ENCODE measurements around the gene USP30.
"Not testable (repeated sequence)": the region's sequence is repeated elsewhere in the genome, so short reads cannot be mapped to it uniquely, and the experiment has no call there.

Gene USP30

DNA sequence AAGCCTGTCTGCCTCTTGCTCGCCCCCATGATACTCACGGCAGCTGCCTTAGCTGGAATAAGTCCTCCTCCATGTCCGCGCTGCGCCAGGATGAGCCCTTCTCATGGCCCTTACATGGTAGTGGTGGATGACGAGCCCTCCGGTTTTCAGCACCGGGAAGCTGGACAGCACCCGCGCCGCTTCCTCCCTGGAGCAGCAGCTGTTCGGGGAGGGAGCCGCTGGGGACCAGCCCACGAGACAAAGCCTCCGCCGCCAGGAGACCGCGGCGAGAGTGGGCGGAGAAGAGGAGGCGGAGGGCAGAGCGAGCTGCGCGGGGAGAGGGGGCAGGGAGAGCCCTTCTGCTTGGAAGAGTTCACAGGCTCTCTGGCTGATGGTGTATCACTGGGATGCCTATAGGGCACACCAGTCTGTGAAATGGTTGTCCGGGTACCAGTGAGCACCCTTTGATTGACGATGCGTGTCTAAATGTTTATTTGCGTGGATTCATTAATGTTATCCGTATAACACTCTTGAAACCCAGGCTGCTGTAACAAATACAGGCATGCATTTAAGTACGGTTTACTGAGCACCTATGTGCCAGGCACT, 31.5 kb upstream of the USP30 start, which contains the start of gene SVOP:
Gene SVOP (minus strand): TSS at position 273 of the 585 bp plus-strand sequence. CDS start 200 bp downstream, at position 73.
- Histone ChIP-seq H3K9ac (ENCODE audit: low read depth in 1 of 2, low read length in 2 of 2) (no peak within 1 kb of the TSS), H3K4me1 (ENCODE audit: control insufficient read depth in 2 of 2, insufficient read depth in 2 of 2, low read length in 2 of 2) (no peaks in the 10 kb centered on the region), H3K27ac (ENCODE audit: low read depth in 2 of 2, low read length in 2 of 2) (no peak within 1 kb of the TSS), H3K4me3 (ENCODE audit: low read length in 2 of 2) (no peak within 1 kb of the TSS), H3K27me3 (ENCODE audit: control insufficient read depth in 2 of 2, insufficient read depth in 2 of 2, low read length in 2 of 2) (peaks cover 0 to 4% of the 10 kb centered on the region in 2 donors), H3K9me3 (ENCODE audit: control insufficient read depth in 2 of 2, low read length in 2 of 2) (no peaks in the 10 kb centered on the region), H3K36me3 (ENCODE audit: control insufficient read depth in 2 of 2, insufficient read depth in 2 of 2, low read length in 2 of 2) (no peaks in the 10 kb centered on the region)

DNA sequence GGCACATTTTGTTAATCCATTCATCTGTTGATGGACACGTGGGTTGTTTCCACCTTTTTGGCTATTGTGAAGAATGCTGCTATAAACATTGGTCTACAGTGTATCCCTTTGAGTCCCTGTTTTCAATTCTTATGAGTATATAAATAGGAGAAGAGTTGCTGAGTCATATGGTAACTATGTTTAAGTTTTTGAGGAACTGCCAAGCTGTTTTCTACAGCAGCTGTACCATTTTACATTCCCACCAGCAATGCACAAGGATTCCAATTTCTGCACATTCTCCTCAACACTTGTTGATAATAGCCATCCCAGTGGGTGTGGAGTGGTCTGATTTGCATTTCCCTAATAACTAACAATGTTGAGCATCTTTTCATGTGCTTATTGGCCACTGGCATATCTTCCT, 24.6 kb upstream of the USP30 start:
- Histone ChIP-seq H3K4me3 (ENCODE audit: low read length in 2 of 2) (no peak overlapping the region), H3K9ac (ENCODE audit: low read depth in 1 of 2, low read length in 2 of 2) (no peak overlapping the region), H3K4me1 (ENCODE audit: control insufficient read depth in 2 of 2, insufficient read depth in 2 of 2, low read length in 2 of 2) (no peaks in the 10 kb centered on the region), H3K9me3 (ENCODE audit: control insufficient read depth in 2 of 2, low read length in 2 of 2) (no peaks in the 10 kb centered on the region), H3K27ac (ENCODE audit: low read depth in 2 of 2, low read length in 2 of 2) (no peak overlapping the region), H3K36me3 (ENCODE audit: control insufficient read depth in 2 of 2, insufficient read depth in 2 of 2, low read length in 2 of 2) (no peaks in the 10 kb centered on the region), H3K27me3 (ENCODE audit: control insufficient read depth in 2 of 2, insufficient read depth in 2 of 2, low read length in 2 of 2) (no peaks in the 10 kb centered on the region)

DNA sequence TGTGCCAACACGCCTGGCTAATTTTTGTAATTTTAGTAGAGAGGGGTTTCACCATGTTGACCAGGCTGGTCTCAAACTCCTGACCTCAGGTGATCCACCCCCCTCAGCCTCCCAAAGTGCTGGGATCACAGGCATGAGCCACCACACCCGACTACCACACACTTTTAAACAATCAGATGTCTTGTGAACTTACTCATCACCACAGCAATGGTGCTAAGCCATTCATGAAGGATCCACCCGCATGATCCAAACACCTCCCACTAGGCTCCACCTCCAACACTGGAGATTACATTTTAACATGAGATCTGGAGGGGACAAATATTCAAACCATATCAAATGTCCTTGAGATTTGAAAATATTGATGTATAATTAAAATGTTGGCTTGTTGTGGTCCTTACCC, 23.8 kb upstream of the USP30 start:
- not testable (repeated sequence) for H3K9me3 ChIP-seq (ENCODE audit: control insufficient read depth in 2 of 2, low read length in 2 of 2); H3K4me1 ChIP-seq (ENCODE audit: control insufficient read depth in 2 of 2, insufficient read depth in 2 of 2, low read length in 2 of 2); H3K9ac ChIP-seq (ENCODE audit: low read depth in 1 of 2, low read length in 2 of 2); H3K36me3 ChIP-seq (ENCODE audit: control insufficient read depth in 2 of 2, insufficient read depth in 2 of 2, low read length in 2 of 2); H3K4me3 ChIP-seq (ENCODE audit: low read length in 2 of 2); H3K27me3 ChIP-seq (ENCODE audit: control insufficient read depth in 2 of 2, insufficient read depth in 2 of 2, low read length in 2 of 2); H3K27ac ChIP-seq (ENCODE audit: low read depth in 2 of 2, low read length in 2 of 2)

DNA sequence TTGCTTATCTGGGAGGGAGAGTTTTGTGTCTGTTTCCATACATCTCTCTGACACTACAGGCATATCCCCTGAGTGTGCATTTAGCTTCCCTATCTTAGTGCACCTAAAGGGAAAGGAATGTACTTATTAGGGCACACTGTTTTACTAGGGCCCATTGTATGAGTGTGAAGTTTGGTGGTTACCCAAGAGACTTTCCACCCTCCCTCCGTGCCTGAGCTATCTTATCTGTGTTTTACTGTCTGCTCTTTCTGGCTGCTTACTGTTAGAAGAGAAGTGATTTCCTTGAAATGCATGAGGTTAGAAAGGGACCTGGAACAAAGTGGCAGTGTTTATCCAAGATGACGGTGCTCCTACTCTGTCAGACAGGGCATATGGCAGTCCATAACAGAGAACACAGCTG, 23.0 kb upstream of the USP30 start:
- no peak overlapping the region for H3K4me3 ChIP-seq (ENCODE audit: low read length in 2 of 2)
- H3K9me3 ChIP-seq (ENCODE audit: control insufficient read depth in 2 of 2, low read length in 2 of 2) = no peaks in the 10 kb centered on the region
- no peak overlapping the region for H3K27ac ChIP-seq (ENCODE audit: low read depth in 2 of 2, low read length in 2 of 2)
- no peaks in the 10 kb centered on the region for H3K4me1 ChIP-seq (ENCODE audit: control insufficient read depth in 2 of 2, insufficient read depth in 2 of 2, low read length in 2 of 2)
- no peaks in the 10 kb centered on the region for H3K27me3 ChIP-seq (ENCODE audit: control insufficient read depth in 2 of 2, insufficient read depth in 2 of 2, low read length in 2 of 2)
- H3K9ac ChIP-seq (ENCODE audit: low read depth in 1 of 2, low read length in 2 of 2) = no peak overlapping the region
- H3K36me3 ChIP-seq (ENCODE audit: control insufficient read depth in 2 of 2, insufficient read depth in 2 of 2, low read length in 2 of 2) = no peaks in the 10 kb centered on the region

DNA sequence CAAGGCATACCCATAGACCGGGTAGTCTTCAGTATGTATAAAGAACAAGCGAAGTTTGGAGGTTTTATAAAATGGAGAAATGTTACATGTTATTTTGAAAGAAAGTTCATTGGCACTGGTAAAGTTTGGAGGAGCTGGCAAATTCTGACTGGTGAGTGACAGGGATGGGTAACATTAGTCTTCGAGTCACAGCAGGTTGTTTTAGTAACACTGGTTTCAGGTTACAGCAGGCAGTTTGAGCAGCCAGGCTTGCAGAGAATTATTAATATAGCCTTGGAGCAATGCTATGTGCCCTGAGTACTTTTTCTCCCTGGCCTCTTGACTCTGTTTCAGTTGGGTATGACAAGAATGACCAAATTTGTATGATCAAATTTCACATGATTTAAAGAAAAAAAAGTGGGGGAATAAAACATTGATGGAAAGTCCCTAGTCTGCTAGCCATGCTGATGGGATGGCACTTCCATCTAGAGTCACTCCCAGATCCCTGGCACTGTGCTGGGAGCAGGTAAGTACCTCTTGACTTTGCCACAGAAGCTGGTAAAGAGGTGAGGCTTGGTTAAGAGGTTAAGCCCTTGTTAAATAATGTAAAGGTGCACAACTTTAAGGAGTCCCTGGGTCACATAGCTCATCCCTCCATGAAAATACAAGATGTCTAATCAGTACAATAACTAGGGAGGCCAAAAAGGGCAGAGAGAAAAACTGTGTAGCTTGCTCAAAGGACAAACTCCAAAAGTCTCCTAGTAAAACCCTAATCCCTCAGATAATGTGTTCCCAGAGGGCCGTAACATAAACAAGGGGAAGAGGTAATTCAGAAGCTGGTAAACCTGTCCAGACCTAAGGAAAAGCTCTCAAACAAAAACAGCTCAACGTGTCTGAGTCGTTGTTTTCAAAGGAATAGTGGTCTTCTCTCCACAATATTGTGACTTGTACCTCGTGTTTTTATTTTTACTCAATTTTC, 18.9 kb upstream of the USP30 start:
- no peak overlapping the region for H3K9ac ChIP-seq (ENCODE audit: low read depth in 1 of 2, low read length in 2 of 2)
- no peaks in the 10 kb centered on the region for H3K4me1 ChIP-seq (ENCODE audit: control insufficient read depth in 2 of 2, insufficient read depth in 2 of 2, low read length in 2 of 2)
- H3K4me3 ChIP-seq (ENCODE audit: low read length in 2 of 2) = no peak overlapping the region
- no peak overlapping the region for H3K27ac ChIP-seq (ENCODE audit: low read depth in 2 of 2, low read length in 2 of 2)
- H3K36me3 ChIP-seq (ENCODE audit: control insufficient read depth in 2 of 2, insufficient read depth in 2 of 2, low read length in 2 of 2) = no peaks in the 10 kb centered on the region
- no peaks in the 10 kb centered on the region for H3K27me3 ChIP-seq (ENCODE audit: control insufficient read depth in 2 of 2, insufficient read depth in 2 of 2, low read length in 2 of 2)
- H3K9me3 ChIP-seq (ENCODE audit: control insufficient read depth in 2 of 2, low read length in 2 of 2) = no peaks in the 10 kb centered on the region

DNA sequence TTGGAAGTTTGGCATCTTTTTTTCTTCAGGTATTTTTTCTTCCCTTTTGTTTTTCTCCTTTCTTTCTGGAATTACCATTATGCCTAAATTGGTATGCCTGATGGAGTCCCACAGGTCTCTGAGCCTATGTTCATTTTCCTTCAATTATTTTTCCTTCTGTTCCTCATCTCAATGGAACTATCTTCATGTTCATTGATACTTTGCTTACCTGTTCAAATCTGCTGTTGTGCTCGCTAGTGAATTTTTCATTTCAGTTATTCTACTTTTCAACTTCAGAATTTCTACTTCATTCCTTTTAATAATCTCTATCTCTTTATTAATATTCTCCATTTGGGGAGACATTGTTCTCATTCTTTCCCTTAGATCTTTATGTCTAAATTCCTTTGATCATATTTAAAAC, 15.4 kb upstream of the USP30 start:
- no peak overlapping the region for H3K27ac ChIP-seq (ENCODE audit: low read depth in 2 of 2, low read length in 2 of 2)
- no peak overlapping the region for H3K9ac ChIP-seq (ENCODE audit: low read depth in 1 of 2, low read length in 2 of 2)
- no peaks in the 10 kb centered on the region for H3K36me3 ChIP-seq (ENCODE audit: control insufficient read depth in 2 of 2, insufficient read depth in 2 of 2, low read length in 2 of 2)
- no peak overlapping the region for H3K4me3 ChIP-seq (ENCODE audit: low read length in 2 of 2)
- peaks cover 0 to 2% of the 10 kb centered on the region in 2 donors for H3K9me3 ChIP-seq (ENCODE audit: control insufficient read depth in 2 of 2, low read length in 2 of 2)
- H3K27me3 ChIP-seq (ENCODE audit: control insufficient read depth in 2 of 2, insufficient read depth in 2 of 2, low read length in 2 of 2) = peaks cover 0 to 2% of the 10 kb centered on the region in 2 donors
- H3K4me1 ChIP-seq (ENCODE audit: control insufficient read depth in 2 of 2, insufficient read depth in 2 of 2, low read length in 2 of 2) = no peaks in the 10 kb centered on the region

DNA sequence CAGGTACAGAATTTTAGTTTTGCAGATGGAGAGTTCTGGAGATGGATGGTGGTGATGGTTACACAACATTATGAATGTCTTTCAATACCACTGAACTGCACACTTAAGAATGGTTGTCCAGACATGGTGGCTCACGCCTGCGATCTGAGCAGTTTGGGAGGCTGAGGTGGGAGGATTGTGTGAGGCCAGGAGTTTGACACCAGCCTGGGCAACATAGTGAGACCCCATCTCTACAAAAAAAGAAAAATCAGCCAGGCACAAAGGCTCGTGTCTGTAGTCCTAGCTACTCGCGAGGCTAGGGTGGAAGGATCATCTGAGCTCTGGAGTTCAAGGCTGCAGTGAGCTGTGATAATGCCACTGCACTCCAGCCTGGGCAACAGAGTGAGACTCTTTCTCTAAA, 8.1 kb upstream of the USP30 start:
- peaks cover 0 to 4% of the 10 kb centered on the region in 2 donors for H3K27me3 ChIP-seq (ENCODE audit: control insufficient read depth in 2 of 2, insufficient read depth in 2 of 2, low read length in 2 of 2)
- H3K4me1 ChIP-seq (ENCODE audit: control insufficient read depth in 2 of 2, insufficient read depth in 2 of 2, low read length in 2 of 2) = peaks cover 2 to 3% of the 10 kb centered on the region in 2 donors
- no peak overlapping the region for H3K4me3 ChIP-seq (ENCODE audit: low read length in 2 of 2)
- H3K27ac ChIP-seq (ENCODE audit: low read depth in 2 of 2, low read length in 2 of 2) = no peak overlapping the region
- no peaks in the 10 kb centered on the region for H3K36me3 ChIP-seq (ENCODE audit: control insufficient read depth in 2 of 2, insufficient read depth in 2 of 2, low read length in 2 of 2)
- H3K9me3 ChIP-seq (ENCODE audit: control insufficient read depth in 2 of 2, low read length in 2 of 2) = peaks cover 0 to 2% of the 10 kb centered on the region in 2 donors
- H3K9ac ChIP-seq (ENCODE audit: low read depth in 1 of 2, low read length in 2 of 2) = no peak overlapping the region

DNA sequence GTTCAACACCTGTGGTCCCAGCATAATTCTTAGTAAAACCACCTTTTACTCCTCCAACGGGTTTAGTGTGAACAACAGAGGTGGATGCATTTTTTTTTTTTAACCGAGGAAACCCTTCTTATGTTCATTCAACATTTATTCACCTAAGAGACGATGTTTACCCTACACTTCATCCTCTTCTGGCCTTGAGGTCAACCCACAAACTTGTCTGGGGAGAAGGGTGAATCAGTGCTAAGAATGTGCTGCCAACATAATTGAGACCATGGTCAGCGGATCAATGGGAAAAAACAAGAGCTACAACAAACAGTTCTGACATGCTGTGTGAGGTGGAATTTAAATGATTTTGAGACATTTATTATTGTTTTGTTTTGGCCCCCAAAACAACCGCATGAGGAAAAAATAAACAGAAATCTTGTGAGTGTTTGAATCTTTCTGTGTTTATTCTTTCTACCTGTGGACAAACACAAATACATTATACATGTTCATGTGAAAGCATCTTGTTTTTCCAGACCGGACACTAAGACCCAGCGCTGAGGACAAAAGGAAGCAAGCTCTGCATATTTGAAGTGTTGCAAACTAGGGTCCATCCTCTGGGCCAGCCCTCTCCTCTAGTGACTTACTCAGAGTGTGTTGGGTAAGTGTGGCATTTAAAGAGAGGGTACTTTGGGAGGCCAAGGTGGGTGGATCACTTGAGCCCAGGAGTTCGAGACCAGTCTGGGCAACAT, 5.1 kb upstream of the USP30 start:
- Histone ChIP-seq H3K4me3 (ENCODE audit: low read length in 2 of 2) (no peak overlapping the region), H3K9me3 (ENCODE audit: control insufficient read depth in 2 of 2, low read length in 2 of 2) (no peaks in the 10 kb centered on the region), H3K4me1 (ENCODE audit: control insufficient read depth in 2 of 2, insufficient read depth in 2 of 2, low read length in 2 of 2) (peaks cover 5 to 10% of the 10 kb centered on the region in 2 donors), H3K9ac (ENCODE audit: low read depth in 1 of 2, low read length in 2 of 2) (no peak overlapping the region), H3K27me3 (ENCODE audit: control insufficient read depth in 2 of 2, insufficient read depth in 2 of 2, low read length in 2 of 2) (peaks cover 0 to 3% of the 10 kb centered on the region in 2 donors), H3K36me3 (ENCODE audit: control insufficient read depth in 2 of 2, insufficient read depth in 2 of 2, low read length in 2 of 2) (no peaks in the 10 kb centered on the region), H3K27ac (ENCODE audit: low read depth in 2 of 2, low read length in 2 of 2) (no peak overlapping the region)

DNA sequence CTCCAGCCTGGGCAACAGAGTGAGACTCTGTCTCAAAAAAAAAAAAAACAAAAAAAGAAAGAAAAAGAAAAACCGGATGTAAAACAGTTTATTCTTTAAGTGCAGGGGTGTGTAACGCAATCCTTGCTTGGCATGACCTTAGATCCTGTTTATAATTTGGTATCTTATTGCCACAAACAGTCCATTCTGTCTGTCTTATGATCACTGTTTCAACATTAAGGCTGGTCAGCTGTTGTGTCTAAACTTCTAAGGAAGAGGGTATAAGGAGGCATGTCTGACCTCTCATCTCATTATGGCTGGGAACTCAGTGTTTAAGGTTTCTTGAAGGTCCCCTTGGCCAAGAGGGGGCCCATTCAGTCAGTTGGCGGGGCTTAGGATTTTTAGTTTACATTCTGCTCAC, 3.7 kb upstream of the USP30 start:
- not testable (repeated sequence) for H3K4me3 ChIP-seq (ENCODE audit: low read length in 2 of 2); H3K9me3 ChIP-seq (ENCODE audit: control insufficient read depth in 2 of 2, low read length in 2 of 2); H3K9ac ChIP-seq (ENCODE audit: low read depth in 1 of 2, low read length in 2 of 2); H3K27me3 ChIP-seq (ENCODE audit: control insufficient read depth in 2 of 2, insufficient read depth in 2 of 2, low read length in 2 of 2); H3K36me3 ChIP-seq (ENCODE audit: control insufficient read depth in 2 of 2, insufficient read depth in 2 of 2, low read length in 2 of 2)
- H3K4me1 ChIP-seq (ENCODE audit: control insufficient read depth in 2 of 2, insufficient read depth in 2 of 2, low read length in 2 of 2) = peaks cover 10 to 11% of the 10 kb centered on the region in 2 donors
- peak overlapping the region; percentile 47 to 70 for H3K27ac ChIP-seq (ENCODE audit: low read depth in 2 of 2, low read length in 2 of 2)

DNA sequence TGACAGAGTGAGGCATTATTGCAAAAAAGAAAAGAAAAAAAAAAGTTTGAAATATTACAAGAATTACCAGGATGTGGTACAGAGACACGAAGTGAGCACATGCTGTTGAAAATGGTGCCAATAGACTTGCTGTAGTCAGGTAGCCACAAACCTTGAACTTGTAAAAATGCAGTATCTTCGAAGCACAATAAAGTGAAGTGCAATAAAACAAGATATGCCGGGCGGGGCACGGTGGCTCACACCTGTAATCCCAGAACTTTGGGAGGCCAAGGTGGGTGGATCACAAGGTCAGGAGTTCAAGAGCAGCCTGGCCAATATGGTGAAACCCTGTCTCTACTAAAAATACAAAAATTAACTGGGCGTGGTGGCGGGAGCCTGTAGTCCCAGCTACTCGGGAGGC, 2.6 kb upstream of the USP30 start:
- Histone ChIP-seq H3K27ac (ENCODE audit: low read depth in 2 of 2, low read length in 2 of 2) (peak overlapping the region; percentile 47 to 70), H3K4me1 (ENCODE audit: control insufficient read depth in 2 of 2, insufficient read depth in 2 of 2, low read length in 2 of 2) (peaks cover 10 to 11% of the 10 kb centered on the region in 2 donors)
- H3K9me3 ChIP-seq (ENCODE audit: control insufficient read depth in 2 of 2, low read length in 2 of 2); H3K36me3 ChIP-seq (ENCODE audit: control insufficient read depth in 2 of 2, insufficient read depth in 2 of 2, low read length in 2 of 2); H3K9ac ChIP-seq (ENCODE audit: low read depth in 1 of 2, low read length in 2 of 2); H3K4me3 ChIP-seq (ENCODE audit: low read length in 2 of 2); H3K27me3 ChIP-seq (ENCODE audit: control insufficient read depth in 2 of 2, insufficient read depth in 2 of 2, low read length in 2 of 2): not testable (repeated sequence)

Data from mucosa of rectum (tissue), 2 donors.